DND-41 (cell line): Measurements from ENCODE around the gene CIC.

Source experiments
- EZH2 ChIP-seq: IDR thresholded peaks from 3 replicates; pipeline ENCODE4 v1.6.1; 2012; ENCODE audit warnings: borderline replicate concordance, low read depth, mild to moderate bottlenecking, moderate library complexity, low read length, inconsistent platforms; ENCODE audit not compliant: severe bottlenecking
- TF ChIP-seq, protein P1 (sequence below): IDR thresholded peaks from 2 replicates; pipeline ENCODE4 v1.5.1; 2012; ENCODE audit warnings: borderline replicate concordance, low read length, moderate library complexity, mild to moderate bottlenecking; ENCODE audit not compliant: poor library complexity, severe bottlenecking; ENCODE audit errors: extremely low read depth

- TF ChIP-seq, protein P1, sequence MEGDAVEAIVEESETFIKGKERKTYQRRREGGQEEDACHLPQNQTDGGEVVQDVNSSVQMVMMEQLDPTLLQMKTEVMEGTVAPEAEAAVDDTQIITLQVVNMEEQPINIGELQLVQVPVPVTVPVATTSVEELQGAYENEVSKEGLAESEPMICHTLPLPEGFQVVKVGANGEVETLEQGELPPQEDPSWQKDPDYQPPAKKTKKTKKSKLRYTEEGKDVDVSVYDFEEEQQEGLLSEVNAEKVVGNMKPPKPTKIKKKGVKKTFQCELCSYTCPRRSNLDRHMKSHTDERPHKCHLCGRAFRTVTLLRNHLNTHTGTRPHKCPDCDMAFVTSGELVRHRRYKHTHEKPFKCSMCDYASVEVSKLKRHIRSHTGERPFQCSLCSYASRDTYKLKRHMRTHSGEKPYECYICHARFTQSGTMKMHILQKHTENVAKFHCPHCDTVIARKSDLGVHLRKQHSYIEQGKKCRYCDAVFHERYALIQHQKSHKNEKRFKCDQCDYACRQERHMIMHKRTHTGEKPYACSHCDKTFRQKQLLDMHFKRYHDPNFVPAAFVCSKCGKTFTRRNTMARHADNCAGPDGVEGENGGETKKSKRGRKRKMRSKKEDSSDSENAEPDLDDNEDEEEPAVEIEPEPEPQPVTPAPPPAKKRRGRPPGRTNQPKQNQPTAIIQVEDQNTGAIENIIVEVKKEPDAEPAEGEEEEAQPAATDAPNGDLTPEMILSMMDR = no peak
- no peak for TF ChIP-seq EZH2
Observed at GRCh38 chr19:42272535-42272897, 3.5 kb downstream of the CIC start.
